Measurements from ENCODE around the gene SLC2A5. TPM values are rescaled to one million over a fixed set of nuclear protein-coding genes. Genes with fewer than 3 reads are reported as not detected.

The SLC2A5 gene
- total and polyA plus RNA-seq, 2 of the 4 experiments (the other 2 are of a cell fraction), result 0.03 to 0.18 TPM

GRCh38 chr1:9062846-9063245, 6.6 kb downstream of the SLC2A5 start:
- H3K79me1 ChIP-seq (ENCODE audit: low read depth in 1 of 2, low read length in 2 of 2), result no peaks in the 10 kb centered on the region
- H4K5ac ChIP-seq (ENCODE audit: low read depth, low read length), result no peak overlapping the region
- BruUV-seq (replicated peaks), result no TSS peak
- H3K27ac ChIP-seq (ENCODE audit: insufficient read depth, low read length), result no peak overlapping the region
- no peak overlapping the region for H3K4me2 ChIP-seq (ENCODE audit: low read depth, low read length)
- dilution Hi-C loops (cut with HindIII; ENCODE audit: low sequenced_read_pairs, unreplicated experiment) (no loop called here), intact Hi-C loops (cut with micrococcal nuclease) (no loop called here), in situ Hi-C loops (cut with MboI; ENCODE audit: low sequenced_read_pairs) (loop anchor here (10.0 kb wide), 1 partner anchor 62 kb away; the partner anchor contains the start of gene GPR157)
- H3K4me1 ChIP-seq (ENCODE audit: control insufficient read depth, insufficient read depth, low read length), result peaks cover 15% of the 10 kb centered on the region
- CTCF ChIA-PET, result no interaction called here
- DNase-seq (no peak), ATAC-seq (ENCODE audit: low read depth) (no peak)
- TF ChIP-seq RCOR1 (IDR thresholded peaks at IDR 0.05; ENCODE audit: insufficient replicate concordance, low read length) (no peak), CTCF (conservative IDR thresholded peaks at IDR 0.05; ENCODE audit: low read depth, low read length) (no peak), MAZ (IDR thresholded peaks at IDR 0.05; ENCODE audit: borderline replicate concordance, low read depth, low read length) (no peak), RFX5 (IDR thresholded peaks at IDR 0.05; ENCODE audit: low read depth, low read length) (no peak), RAD21 (IDR thresholded peaks at IDR 0.05; ENCODE audit: low read length) (no peak), MXI1 (IDR thresholded peaks at IDR 0.05; ENCODE audit: borderline replicate concordance, low read depth, low read length) (no peak), NFE2L2 (IDR thresholded peaks at IDR 0.05; ENCODE audit: low read depth, low read length) (no peak), BHLHE40 (IDR thresholded peaks at IDR 0.05; ENCODE audit: low read depth, low read length) (no peak), MAFK (IDR thresholded peaks at IDR 0.05; ENCODE audit: low read depth, low read length) (no peak), SMC3 (IDR thresholded peaks at IDR 0.05; ENCODE audit: low read depth, low read length) (no peak), CEBPB (IDR thresholded peaks at IDR 0.05; ENCODE audit: low read depth, low read length) (no peak), USF2 (IDR thresholded peaks at IDR 0.05; ENCODE audit: low read depth, low read length) (no peak), POLR2A (IDR thresholded peaks at IDR 0.05; ENCODE audit: low read depth, low read length) (no peak), FOS (IDR thresholded peaks at IDR 0.05; ENCODE audit: low read depth, low read length) (no peak), CHD1 (IDR thresholded peaks at IDR 0.05; ENCODE audit: low read depth, low read length) (no peak)
- TF ChIP-seq, protein P1, sequence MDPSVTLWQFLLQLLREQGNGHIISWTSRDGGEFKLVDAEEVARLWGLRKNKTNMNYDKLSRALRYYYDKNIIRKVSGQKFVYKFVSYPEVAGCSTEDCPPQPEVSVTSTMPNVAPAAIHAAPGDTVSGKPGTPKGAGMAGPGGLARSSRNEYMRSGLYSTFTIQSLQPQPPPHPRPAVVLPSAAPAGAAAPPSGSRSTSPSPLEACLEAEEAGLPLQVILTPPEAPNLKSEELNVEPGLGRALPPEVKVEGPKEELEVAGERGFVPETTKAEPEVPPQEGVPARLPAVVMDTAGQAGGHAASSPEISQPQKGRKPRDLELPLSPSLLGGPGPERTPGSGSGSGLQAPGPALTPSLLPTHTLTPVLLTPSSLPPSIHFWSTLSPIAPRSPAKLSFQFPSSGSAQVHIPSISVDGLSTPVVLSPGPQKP (IDR thresholded peaks at IDR 0.05; ENCODE audit: borderline replicate concordance, low read depth, low read length), result no peak
- H3K9ac ChIP-seq (ENCODE audit: low read depth, low read length), result no peak overlapping the region
- no peak overlapping the region for H3K56ac ChIP-seq (ENCODE audit: extremely low read depth, insufficient read depth, low read length)
- H4K8ac ChIP-seq (ENCODE audit: low read depth in 2 of 2, low read length in 2 of 2), result no peak overlapping the region
- no peaks in the 10 kb centered on the region for H3K36me3 ChIP-seq (ENCODE audit: control insufficient read depth, insufficient read depth, low read length)
- POLR2A ChIA-PET (ENCODE audit: unreplicated experiment), result no interaction called here
- no peak overlapping the region for H2BK120ac ChIP-seq (ENCODE audit: low read depth, low read length)
- no peaks in the 10 kb centered on the region for H3K9me3 ChIP-seq (ENCODE audit: control insufficient read depth, insufficient read depth, low read length)
- H2AFZ ChIP-seq (replicated peaks; ENCODE audit: low read length, poor library complexity), result no peak overlapping the region
- H3K27me3 ChIP-seq (ENCODE audit: control insufficient read depth, insufficient read depth, low read length), result no peaks in the 10 kb centered on the region
- no peak overlapping the region for H2BK20ac ChIP-seq (ENCODE audit: low read depth, low read length)
- no peaks in the 10 kb centered on the region for H4K20me1 ChIP-seq (ENCODE audit: insufficient read depth, low read length)
- no peak overlapping the region for H3K4me3 ChIP-seq (ENCODE audit: insufficient read depth, low read depth, low read length)
- no peak overlapping the region for H3K18ac ChIP-seq (ENCODE audit: low read depth, low read length)
- no peak overlapping the region for H3K23ac ChIP-seq (ENCODE audit: low read depth, low read length)
- H3K9me1 ChIP-seq (ENCODE audit: insufficient read depth, low read length), result peaks cover 6% of the 10 kb centered on the region; the same call in 1 of the 2 replicates
- H3K4ac ChIP-seq (ENCODE audit: low read depth, low read length), result no peak overlapping the region
- H2AK5ac ChIP-seq (ENCODE audit: low read depth, low read length), result no peak overlapping the region
- H2AK9ac ChIP-seq (replicated peaks; ENCODE audit: low read depth, low read length, poor library complexity), result no peak overlapping the region
- H2BK15ac ChIP-seq (ENCODE audit: low read depth, low read length), result no peak overlapping the region
- no peak overlapping the region for H3K14ac ChIP-seq (replicated peaks; ENCODE audit: low read depth, low read length)
- WGBS, 2 experiments (ENCODE audit: extremely low coverage in 2 of 2, insufficient read length in 1 of 2), result no CpG with 5 or more reads among the region's 5 CpGs
- no peak overlapping the region for H4K91ac ChIP-seq (ENCODE audit: insufficient read depth, low read depth, low read length)
- no peak overlapping the region for H2BK5ac ChIP-seq (ENCODE audit: low read depth, low read length, poor library complexity, severe bottlenecking)
